22Rv1 (cell line): ENCODE measurements around the gene MBNL2.
A peak's percentile ranks its signal among the peaks of the same experiment; 100 is the strongest.

Source experiments
- H3K27ac ChIP-seq: fragments of 450-650 bp; 2 replicates; pipeline ENCODE4 v1.5.1; 2017
- ZFX ChIP-seq: fragments of 450-650 bp; IDR thresholded peaks from 2 replicates; pipeline ENCODE4 v1.6.1; 2017; ENCODE audit warnings: antibody characterized with exemption, borderline replicate concordance
- TF ChIP-seq, protein P1 (sequence below): fragments of 450-650 bp; IDR thresholded peaks from 2 replicates; pipeline ENCODE4 v1.5.1; 2017; ENCODE audit warnings: mild to moderate bottlenecking

The MBNL2 gene, protein sequence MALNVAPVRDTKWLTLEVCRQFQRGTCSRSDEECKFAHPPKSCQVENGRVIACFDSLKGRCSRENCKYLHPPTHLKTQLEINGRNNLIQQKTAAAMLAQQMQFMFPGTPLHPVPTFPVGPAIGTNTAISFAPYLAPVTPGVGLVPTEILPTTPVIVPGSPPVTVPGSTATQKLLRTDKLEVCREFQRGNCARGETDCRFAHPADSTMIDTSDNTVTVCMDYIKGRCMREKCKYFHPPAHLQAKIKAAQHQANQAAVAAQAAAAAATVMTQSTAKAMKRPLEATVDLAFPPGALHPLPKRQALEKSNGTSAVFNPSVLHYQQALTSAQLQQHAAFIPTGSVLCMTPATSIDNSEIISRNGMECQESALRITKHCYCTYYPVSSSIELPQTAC

GRCh38 chr13:97221989-97222700 is at the start of gene MBNL2:
Gene MBNL2 (plus strand): TSS chr13:97222333. CDS start chr13:97276236, 53,903 bp downstream.
- TF ChIP-seq, protein P1, sequence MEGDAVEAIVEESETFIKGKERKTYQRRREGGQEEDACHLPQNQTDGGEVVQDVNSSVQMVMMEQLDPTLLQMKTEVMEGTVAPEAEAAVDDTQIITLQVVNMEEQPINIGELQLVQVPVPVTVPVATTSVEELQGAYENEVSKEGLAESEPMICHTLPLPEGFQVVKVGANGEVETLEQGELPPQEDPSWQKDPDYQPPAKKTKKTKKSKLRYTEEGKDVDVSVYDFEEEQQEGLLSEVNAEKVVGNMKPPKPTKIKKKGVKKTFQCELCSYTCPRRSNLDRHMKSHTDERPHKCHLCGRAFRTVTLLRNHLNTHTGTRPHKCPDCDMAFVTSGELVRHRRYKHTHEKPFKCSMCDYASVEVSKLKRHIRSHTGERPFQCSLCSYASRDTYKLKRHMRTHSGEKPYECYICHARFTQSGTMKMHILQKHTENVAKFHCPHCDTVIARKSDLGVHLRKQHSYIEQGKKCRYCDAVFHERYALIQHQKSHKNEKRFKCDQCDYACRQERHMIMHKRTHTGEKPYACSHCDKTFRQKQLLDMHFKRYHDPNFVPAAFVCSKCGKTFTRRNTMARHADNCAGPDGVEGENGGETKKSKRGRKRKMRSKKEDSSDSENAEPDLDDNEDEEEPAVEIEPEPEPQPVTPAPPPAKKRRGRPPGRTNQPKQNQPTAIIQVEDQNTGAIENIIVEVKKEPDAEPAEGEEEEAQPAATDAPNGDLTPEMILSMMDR: no peak
- no peak for TF ChIP-seq ZFX
- peak within 1 kb of the TSS; percentile 77 for H3K27ac ChIP-seq

DNA sequence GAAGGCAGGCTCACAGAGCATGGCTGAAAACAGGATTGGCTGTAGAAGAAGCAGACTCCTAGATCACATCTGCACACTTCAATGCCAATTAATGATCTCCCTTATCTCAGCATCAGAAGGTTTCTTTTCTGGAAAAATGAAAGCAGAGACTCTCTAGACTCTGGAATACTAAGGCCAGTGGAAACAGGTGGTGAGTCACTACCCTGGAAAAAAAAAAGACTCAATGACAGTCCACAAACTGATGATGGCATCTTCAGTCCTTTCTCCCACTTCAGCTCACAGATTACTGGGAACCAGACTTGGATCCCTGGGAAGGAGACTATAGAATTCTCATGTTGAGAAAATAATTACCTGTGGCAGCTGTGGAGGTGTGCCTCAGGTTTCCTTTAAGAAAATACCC is 47.5 kb upstream of the MBNL2 start:
- no peak overlapping the region for H3K27ac ChIP-seq

GRCh38 chr13:97175041-97175440 is 47.1 kb upstream of the MBNL2 start:
- no peak overlapping the region for H3K27ac ChIP-seq
- TF ChIP-seq, protein P1: no peak
- no peak for TF ChIP-seq ZFX

More for the DNA sequence above, 47.5 kb upstream of the MBNL2 start:
- TF ChIP-seq, protein P1: no peak
- TF ChIP-seq ZFX: no peak

DNA sequence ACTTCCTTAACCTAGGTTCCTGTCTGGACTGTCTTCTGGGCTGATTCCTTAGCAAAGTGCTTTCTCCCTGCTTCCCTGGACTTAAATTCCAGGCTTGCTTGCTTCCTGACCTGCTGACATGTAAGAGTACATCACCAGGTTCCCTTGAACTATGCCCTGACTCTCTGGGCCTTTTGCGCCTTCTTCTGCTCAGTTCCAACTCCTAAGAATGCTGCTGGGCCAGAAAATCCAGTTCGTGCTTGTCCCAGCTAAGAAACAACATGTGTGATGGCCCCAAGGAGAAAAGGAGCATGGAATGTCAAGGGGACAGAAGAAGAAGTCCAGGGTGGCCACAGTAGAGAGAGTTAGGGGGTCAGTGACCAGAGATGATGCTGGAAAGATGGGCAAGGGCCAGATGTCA is 42.6 kb upstream of the MBNL2 start:
- no peak overlapping the region for H3K27ac ChIP-seq
- no peak for TF ChIP-seq ZFX
- TF ChIP-seq, protein P1: no peak

DNA sequence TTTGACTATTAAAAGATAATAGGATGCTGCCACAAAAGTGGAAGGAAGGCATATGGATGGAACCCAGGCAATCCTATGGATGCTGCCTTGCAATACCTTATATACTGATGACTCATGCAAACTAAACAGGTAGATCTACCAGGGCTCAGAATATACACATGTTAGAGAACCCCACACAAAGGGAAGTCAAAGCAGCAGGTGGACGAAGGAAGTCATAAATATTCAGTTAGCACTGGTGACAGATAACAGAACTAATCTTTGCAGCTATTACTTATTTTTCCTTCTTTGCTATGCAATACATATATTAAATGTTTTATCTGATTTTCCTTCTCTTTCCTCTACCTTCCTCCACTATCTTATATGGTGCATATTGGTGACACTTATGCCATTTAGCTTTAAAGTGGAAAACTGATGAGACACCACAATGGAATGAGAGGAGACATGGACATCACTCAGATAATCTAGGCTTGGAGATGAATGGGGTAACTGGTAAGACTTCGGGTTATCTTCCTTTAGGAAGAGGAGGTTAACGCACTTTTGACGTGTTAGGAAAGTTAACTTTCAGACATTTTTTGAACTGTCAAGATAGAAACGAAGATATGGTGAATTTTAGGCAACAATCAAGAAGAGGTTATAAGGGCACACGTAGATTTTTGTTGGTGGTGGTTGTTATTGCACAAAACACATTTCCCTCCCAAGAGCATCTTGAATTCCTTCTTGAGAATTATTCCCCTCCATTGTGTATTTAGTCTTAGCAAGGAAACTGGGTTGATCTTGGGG is 39.8 kb upstream of the MBNL2 start:
- no peak overlapping the region for H3K27ac ChIP-seq
- TF ChIP-seq ZFX: no peak
- TF ChIP-seq, protein P1: no peak

DNA sequence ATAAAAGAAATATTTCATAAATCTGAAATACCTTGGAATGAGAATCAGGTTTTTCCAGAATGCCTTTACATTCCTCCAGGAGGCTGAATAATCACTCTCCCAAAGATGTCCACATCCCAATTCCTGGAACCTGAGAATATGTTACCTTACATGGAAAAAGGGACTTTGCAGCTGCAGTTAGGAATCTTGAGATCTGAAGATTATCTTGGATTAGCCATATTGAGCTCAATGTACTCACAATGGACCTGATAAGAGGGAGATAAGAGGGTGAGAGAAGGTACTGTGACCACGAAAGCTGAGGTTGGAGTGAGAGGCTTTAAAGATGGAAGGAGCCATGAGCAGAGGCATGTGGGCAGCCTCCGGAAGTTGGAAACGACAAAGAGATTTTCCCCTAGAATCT is 36.8 kb upstream of the MBNL2 start:
- H3K27ac ChIP-seq: no peak overlapping the region
- no peak for TF ChIP-seq ZFX
- TF ChIP-seq, protein P1: no peak

- no peak for TF ChIP-seq ZFX
- TF ChIP-seq, protein P1: no peak
- no peak overlapping the region for H3K27ac ChIP-seq
Measured at GRCh38 chr13:97185751-97186150, 36.4 kb upstream of the MBNL2 start.
